Osteocyte (in vitro differentiated cells): ENCODE data around the gene KRTAP1-1. TPM values are rescaled to one million over a fixed set of nuclear protein-coding genes. Genes with fewer than 3 reads are reported as not detected.
"Not testable (repeated sequence)": the region's sequence is repeated elsewhere in the genome, so short reads cannot be mapped to it uniquely, and the experiment has no call there.

ENCODE experiments used
- DNase-seq: peaks from one replicate; pipeline ENCODE4 v3.0.0; 2021; ENCODE audit warnings: mixed read lengths; ENCODE audit not compliant: unreplicated experiment; ENCODE audit errors: extremely low spot score
- H3K27ac Mint-ChIP-seq: one replicate; pipeline ENCODE4 v1.8.0; 2021; ENCODE audit warnings: mild to moderate bottlenecking, mixed read lengths; ENCODE audit not compliant: unreplicated experiment
- H3K27me3 Mint-ChIP-seq: one replicate; pipeline ENCODE4 v1.8.0; 2021; ENCODE audit warnings: mixed read lengths; ENCODE audit not compliant: unreplicated experiment
- H3K36me3 Mint-ChIP-seq: one replicate; pipeline ENCODE4 v1.8.0; 2021; ENCODE audit warnings: mixed read lengths; ENCODE audit not compliant: unreplicated experiment
- H3K4me1 Mint-ChIP-seq: one replicate; pipeline ENCODE4 v1.8.0; 2021; ENCODE audit warnings: mixed read lengths; ENCODE audit not compliant: unreplicated experiment
- H3K4me3 Mint-ChIP-seq: one replicate; pipeline ENCODE4 v1.8.0; 2021; ENCODE audit warnings: mild to moderate bottlenecking, moderate library complexity, mixed read lengths; ENCODE audit not compliant: unreplicated experiment
- H3K9me3 Mint-ChIP-seq: one replicate; pipeline ENCODE4 v1.8.0; 2021; ENCODE audit warnings: mixed read lengths; ENCODE audit not compliant: unreplicated experiment
- total RNA-seq: library from RNA; stranded (reverse); gene quantifications from 2 replicates; pipeline ENCODE4 v1.2.1, GENCODE V29; 2021
- TF ChIP-seq, protein P1 (sequence below): fragments of 200-600 bp; sonication (generic); IDR thresholded peaks from 2 replicates; pipeline ENCODE4 v1.5.0; 2021; ENCODE audit warnings: antibody characterized with exemption, mild to moderate bottlenecking, moderate library complexity

Gene KRTAP1-1
- total RNA-seq, 1 donor from 2014 or later = not detected

DNA sequence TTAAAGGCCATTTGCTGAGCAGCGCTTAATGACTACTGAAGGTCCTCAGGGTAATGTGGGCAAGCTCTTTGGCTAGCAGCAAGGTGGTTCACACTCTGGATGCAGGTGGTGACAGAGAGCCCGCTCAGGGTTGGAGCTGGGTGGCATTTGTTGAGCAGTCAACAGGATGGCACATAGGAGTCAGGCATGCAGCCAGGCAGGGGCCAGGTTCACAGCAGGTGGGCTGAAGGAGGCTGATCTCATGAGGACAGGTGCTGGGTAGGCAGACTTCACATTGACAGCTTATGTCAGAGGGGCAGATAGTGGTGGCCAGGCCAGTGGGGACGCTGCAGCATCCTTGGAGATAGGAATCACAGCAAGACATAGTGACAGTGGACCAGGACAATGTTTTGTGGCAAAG, 36.9 kb downstream of the KRTAP1-1 start:
- no peaks in the 10 kb centered on the region for H3K27me3 Mint-ChIP-seq
- peaks cover 5% of the 10 kb centered on the region for H3K4me1 Mint-ChIP-seq
- H3K4me3 Mint-ChIP-seq = no peak overlapping the region
- no peaks in the 10 kb centered on the region for H3K9me3 Mint-ChIP-seq
- TF ChIP-seq, protein P1, sequence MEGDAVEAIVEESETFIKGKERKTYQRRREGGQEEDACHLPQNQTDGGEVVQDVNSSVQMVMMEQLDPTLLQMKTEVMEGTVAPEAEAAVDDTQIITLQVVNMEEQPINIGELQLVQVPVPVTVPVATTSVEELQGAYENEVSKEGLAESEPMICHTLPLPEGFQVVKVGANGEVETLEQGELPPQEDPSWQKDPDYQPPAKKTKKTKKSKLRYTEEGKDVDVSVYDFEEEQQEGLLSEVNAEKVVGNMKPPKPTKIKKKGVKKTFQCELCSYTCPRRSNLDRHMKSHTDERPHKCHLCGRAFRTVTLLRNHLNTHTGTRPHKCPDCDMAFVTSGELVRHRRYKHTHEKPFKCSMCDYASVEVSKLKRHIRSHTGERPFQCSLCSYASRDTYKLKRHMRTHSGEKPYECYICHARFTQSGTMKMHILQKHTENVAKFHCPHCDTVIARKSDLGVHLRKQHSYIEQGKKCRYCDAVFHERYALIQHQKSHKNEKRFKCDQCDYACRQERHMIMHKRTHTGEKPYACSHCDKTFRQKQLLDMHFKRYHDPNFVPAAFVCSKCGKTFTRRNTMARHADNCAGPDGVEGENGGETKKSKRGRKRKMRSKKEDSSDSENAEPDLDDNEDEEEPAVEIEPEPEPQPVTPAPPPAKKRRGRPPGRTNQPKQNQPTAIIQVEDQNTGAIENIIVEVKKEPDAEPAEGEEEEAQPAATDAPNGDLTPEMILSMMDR = no peak
- H3K27ac Mint-ChIP-seq = no peak overlapping the region
- DNase-seq = no peak
- H3K36me3 Mint-ChIP-seq = no peaks in the 10 kb centered on the region

GRCh38 chr17:41003926-41004325, 37.3 kb downstream of the KRTAP1-1 start:
- Mint-ChIP-seq H3K4me1 (peaks cover 5% of the 10 kb centered on the region), H3K9me3 (no peaks in the 10 kb centered on the region), H3K27ac (no peak overlapping the region), H3K27me3 (no peaks in the 10 kb centered on the region), H3K4me3 (no peak overlapping the region), H3K36me3 (no peaks in the 10 kb centered on the region)
- DNase-seq = no peak
- TF ChIP-seq, protein P1 = no peak

DNA sequence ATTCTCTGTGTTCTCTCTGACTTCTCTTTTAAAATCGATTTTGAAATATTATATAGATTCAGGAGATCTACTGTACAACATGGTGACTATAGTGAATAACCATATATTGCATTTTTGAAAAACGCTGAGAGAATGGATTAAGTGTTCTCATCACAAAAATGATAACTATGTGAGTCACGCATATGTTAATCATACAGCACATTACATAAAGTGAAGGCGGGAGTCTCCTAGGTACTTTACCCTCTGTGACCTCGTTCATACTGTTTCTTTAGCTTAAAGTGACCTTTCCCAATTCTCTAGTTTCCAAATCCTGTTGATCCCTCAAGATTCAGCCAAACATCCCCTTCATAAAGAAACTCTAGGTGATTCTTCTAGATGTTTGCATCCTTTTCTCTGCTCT, 38.4 kb downstream of the KRTAP1-1 start:
- no peak for DNase-seq
- Mint-ChIP-seq H3K4me3 (no peak overlapping the region), H3K27me3 (no peaks in the 10 kb centered on the region), H3K4me1 (peaks cover 5% of the 10 kb centered on the region), H3K27ac (no peak overlapping the region), H3K9me3 (no peaks in the 10 kb centered on the region), H3K36me3 (no peaks in the 10 kb centered on the region)
- TF ChIP-seq, protein P1 = no peak

DNA sequence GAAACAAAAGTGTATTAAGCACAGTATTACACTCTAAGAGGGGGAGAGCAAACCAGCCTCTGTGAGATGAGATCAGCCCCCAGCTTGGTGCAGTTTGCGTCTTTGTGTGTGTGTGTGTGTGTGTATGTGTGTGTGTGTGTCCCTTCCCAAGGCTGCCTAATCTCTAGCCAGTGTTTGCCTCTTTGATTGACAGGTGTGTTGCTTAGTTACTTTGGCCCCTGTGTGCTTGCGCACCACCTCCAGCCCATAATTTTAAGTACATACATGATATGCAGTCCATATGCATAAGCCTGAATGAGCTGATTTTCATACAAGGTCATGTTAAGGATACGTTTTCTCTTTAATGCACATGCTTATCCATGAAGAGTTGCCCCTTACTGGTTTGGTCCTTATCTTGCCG, 39.5 kb downstream of the KRTAP1-1 start:
- Mint-ChIP-seq H3K27ac (no peak overlapping the region), H3K27me3 (peaks cover 2% of the 10 kb centered on the region), H3K36me3 (no peaks in the 10 kb centered on the region), H3K4me1 (peaks cover 5% of the 10 kb centered on the region), H3K4me3 (no peak overlapping the region), H3K9me3 (no peaks in the 10 kb centered on the region)
- TF ChIP-seq, protein P1 = no peak
- no peak for DNase-seq

- H3K4me1 Mint-ChIP-seq, H3K27ac Mint-ChIP-seq, H3K27me3 Mint-ChIP-seq: not testable (repeated sequence)
Measured at GRCh38 chr17:40999563-40999962, 41.7 kb downstream of the KRTAP1-1 start, which contains the start of gene KRTAP3-2. TSS of gene KRTAP3-2 (minus strand) at chr17:40999906. CDS start at chr17:40999853, 53 bp downstream.

DNA sequence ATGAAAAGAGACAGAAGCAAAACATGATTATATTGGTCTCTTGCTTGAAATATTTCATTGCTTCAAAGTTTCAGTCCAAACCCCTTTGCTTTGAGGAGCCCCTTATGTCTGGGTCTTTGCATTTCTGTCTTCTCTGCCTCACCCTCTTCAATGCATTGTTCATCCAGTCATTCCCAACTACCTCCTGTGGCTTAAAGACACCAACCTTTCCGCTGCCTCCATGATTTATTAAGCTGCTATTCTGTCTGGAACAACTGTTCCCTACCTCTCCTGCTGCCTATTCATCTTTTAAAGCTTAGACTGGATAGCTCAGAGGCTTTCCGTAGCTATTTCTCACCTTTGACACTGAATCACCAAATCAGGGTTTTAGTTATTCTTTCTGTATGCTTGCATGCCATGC, 43.9 kb downstream of the KRTAP1-1 start:
- H3K36me3 Mint-ChIP-seq = no peaks in the 10 kb centered on the region
- TF ChIP-seq, protein P1 = no peak
- H3K4me1 Mint-ChIP-seq = no peaks in the 10 kb centered on the region
- no peak for DNase-seq
- H3K4me3 Mint-ChIP-seq = no peak overlapping the region
- peaks cover 4% of the 10 kb centered on the region for H3K27me3 Mint-ChIP-seq
- H3K27ac Mint-ChIP-seq = no peak overlapping the region
- H3K9me3 Mint-ChIP-seq = no peaks in the 10 kb centered on the region

More at GRCh38 chr17:40999563-40999962, 41.7 kb downstream of the KRTAP1-1 start, which contains the start of gene KRTAP3-2:
- not testable (repeated sequence) for H3K9me3 Mint-ChIP-seq, H3K36me3 Mint-ChIP-seq, DNase-seq, H3K4me3 Mint-ChIP-seq
